ENCODE results near the gene FBXL5. TPM values are rescaled to one million over a fixed set of nuclear protein-coding genes. Genes with fewer than 3 reads are reported as not detected.

The FBXL5 gene
- total and polyA plus RNA-seq, 2 donors (not counting 3 experiments of a cell fraction or from before 2014, with no cell fraction given), result 42.2 to 60.2 TPM

DNA sequence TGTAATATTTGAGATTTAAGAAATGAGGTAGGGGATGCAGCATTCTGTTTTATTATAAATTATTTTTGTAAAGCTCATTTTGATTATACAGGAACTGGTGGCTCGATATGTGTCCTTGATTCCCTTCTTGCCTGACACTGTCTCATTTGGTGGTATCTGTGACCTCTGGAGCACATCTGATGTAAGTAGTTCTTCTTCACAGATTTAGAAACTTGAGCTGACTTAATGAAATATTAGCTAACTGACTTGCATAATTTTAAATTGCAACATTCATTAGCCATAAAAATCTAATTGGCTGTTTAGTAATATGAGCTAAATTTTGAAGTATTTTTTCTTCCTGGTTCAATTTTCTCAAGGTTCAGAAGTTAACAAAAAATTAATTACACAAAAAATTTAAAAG lies 69.1 kb downstream of the FBXL5 start:
- POLR2A ChIA-PET, result no interaction called here
- CTCF ChIA-PET, result interaction anchor here (0.5 to 1.0 kb wide), 2 partner anchors 8 to 65 kb away, joined by 4 to 5 read pairs; no protein-coding TSS in a partner anchor

More for the DNA sequence above, 69.1 kb downstream of the FBXL5 start:
- BruUV-seq (replicated peaks), result no TSS peak
- Histone ChIP-seq H3K4me3 (replicated peaks in 1 of 3; ENCODE audit: insufficient read depth in 1 of 3, low read depth in 1 of 3, low read length in 3 of 3) (no peak overlapping the region), H3K9me3 (replicated peaks; ENCODE audit: control insufficient read depth, insufficient read depth, low read length) (no peaks in the 10 kb centered on the region), H3K4me2 (ENCODE audit: insufficient read depth, low read length) (no peak overlapping the region), H4K20me1 (replicated peaks; ENCODE audit: control insufficient read depth, extremely low read depth, insufficient read depth, low read length) (no peaks in the 10 kb centered on the region), H3K36me3 (ENCODE audit: control insufficient read depth in 2 of 2, extremely low read depth in 1 of 2, insufficient read depth in 2 of 2, low read length in 2 of 2) (no peaks in the 10 kb centered on the region), H3K9ac (replicated peaks; ENCODE audit: extremely low read depth, insufficient read depth, low read length) (no peak overlapping the region), H3K9me1 (replicated peaks; ENCODE audit: control insufficient read depth, extremely low read depth, insufficient read depth, low read length) (no peaks in the 10 kb centered on the region), H3K4me1 (ENCODE audit: control insufficient read depth, extremely low read depth, insufficient read depth, low read length) (no peaks in the 10 kb centered on the region), H3K79me2 (ENCODE audit: control insufficient read depth, insufficient read depth, low read length) (no peaks in the 10 kb centered on the region), H2AFZ (ENCODE audit: low read depth, low read length) (no peak overlapping the region), H3K27me3 (ENCODE audit: control insufficient read depth in 2 of 2, insufficient read depth in 2 of 2, low read length in 2 of 2) (no peaks in the 10 kb centered on the region), H3K27ac (ENCODE audit: insufficient read depth, low read depth, low read length) (no peak overlapping the region)
- DNase-seq (ENCODE audit: low read depth, low spot score), result no peak
- TF ChIP-seq, protein P1, sequence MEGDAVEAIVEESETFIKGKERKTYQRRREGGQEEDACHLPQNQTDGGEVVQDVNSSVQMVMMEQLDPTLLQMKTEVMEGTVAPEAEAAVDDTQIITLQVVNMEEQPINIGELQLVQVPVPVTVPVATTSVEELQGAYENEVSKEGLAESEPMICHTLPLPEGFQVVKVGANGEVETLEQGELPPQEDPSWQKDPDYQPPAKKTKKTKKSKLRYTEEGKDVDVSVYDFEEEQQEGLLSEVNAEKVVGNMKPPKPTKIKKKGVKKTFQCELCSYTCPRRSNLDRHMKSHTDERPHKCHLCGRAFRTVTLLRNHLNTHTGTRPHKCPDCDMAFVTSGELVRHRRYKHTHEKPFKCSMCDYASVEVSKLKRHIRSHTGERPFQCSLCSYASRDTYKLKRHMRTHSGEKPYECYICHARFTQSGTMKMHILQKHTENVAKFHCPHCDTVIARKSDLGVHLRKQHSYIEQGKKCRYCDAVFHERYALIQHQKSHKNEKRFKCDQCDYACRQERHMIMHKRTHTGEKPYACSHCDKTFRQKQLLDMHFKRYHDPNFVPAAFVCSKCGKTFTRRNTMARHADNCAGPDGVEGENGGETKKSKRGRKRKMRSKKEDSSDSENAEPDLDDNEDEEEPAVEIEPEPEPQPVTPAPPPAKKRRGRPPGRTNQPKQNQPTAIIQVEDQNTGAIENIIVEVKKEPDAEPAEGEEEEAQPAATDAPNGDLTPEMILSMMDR (IDR thresholded peaks at IDR 0.05; ENCODE audit: extremely low read depth in 1 of 2, insufficient read depth in 1 of 2, low read depth in 1 of 2, low read length in 2 of 2), result no peak
- TF ChIP-seq, protein P2, sequence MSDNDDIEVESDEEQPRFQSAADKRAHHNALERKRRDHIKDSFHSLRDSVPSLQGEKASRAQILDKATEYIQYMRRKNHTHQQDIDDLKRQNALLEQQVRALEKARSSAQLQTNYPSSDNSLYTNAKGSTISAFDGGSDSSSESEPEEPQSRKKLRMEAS (IDR thresholded peaks at IDR 0.05; ENCODE audit: insufficient read depth, insufficient read length), result no peak
- TF ChIP-seq MYC (IDR thresholded peaks at IDR 0.05; ENCODE audit: low read depth, low read length), result no peak
- TF ChIP-seq FOS (IDR thresholded peaks at IDR 0.05; ENCODE audit: borderline replicate concordance, insufficient read depth, low read length), result no peak
- no peak for TF ChIP-seq JUN (IDR thresholded peaks at IDR 0.05; ENCODE audit: borderline replicate concordance, insufficient read depth, insufficient read length, low read depth)
- no peak for TF ChIP-seq POLR2AphosphoS5 (IDR thresholded peaks at IDR 0.05; ENCODE audit: insufficient read depth, low read depth, low read length)
- TF ChIP-seq POLR2A (IDR thresholded peaks at IDR 0.05; ENCODE audit: low read depth, low read length), result no peak
- no peak for TF ChIP-seq GATA2 (IDR thresholded peaks at IDR 0.05; ENCODE audit: insufficient read depth, insufficient read length, low read depth, low read length)
- TF ChIP-seq EZH2 (IDR thresholded peaks at IDR 0.05; ENCODE audit: borderline replicate concordance, low read depth, low read length, severe bottlenecking), result no peak
- dilution Hi-C loops (cut with MboI; ENCODE audit: extremely low pct_ligation_motif_present, low sequenced_read_pairs) (no loop called here), intact Hi-C loops (cut with micrococcal nuclease) (no loop called here)
- no peak for FAIRE-seq
